CD4-positive, alpha-beta T cell treated with Interleukin-17A for 1 hour (primary cell): ENCODE measurements around the gene SERPING1.

ENCODE experiments used
- DNase-seq: peaks from one replicate; pipeline ENCODE4 v3.0.0-alpha.2; 2020

Gene SERPING1

DNA sequence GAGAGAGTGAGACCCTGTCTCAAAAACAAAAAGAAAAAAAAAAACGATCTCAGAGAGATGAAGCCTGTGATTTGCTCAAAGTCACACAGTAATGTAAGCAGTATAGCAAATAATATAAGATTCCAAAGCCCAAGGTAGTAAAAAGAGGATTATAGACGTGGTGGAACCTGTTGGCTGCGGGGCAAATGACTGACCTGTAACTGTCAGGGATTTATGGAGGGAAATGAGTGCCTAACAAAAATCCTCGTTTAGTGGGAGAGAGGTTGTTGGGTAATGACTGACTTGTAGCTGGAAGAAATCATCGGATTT, 59.4 kb downstream of the SERPING1 start:
- DNase-seq: no peak

DNA sequence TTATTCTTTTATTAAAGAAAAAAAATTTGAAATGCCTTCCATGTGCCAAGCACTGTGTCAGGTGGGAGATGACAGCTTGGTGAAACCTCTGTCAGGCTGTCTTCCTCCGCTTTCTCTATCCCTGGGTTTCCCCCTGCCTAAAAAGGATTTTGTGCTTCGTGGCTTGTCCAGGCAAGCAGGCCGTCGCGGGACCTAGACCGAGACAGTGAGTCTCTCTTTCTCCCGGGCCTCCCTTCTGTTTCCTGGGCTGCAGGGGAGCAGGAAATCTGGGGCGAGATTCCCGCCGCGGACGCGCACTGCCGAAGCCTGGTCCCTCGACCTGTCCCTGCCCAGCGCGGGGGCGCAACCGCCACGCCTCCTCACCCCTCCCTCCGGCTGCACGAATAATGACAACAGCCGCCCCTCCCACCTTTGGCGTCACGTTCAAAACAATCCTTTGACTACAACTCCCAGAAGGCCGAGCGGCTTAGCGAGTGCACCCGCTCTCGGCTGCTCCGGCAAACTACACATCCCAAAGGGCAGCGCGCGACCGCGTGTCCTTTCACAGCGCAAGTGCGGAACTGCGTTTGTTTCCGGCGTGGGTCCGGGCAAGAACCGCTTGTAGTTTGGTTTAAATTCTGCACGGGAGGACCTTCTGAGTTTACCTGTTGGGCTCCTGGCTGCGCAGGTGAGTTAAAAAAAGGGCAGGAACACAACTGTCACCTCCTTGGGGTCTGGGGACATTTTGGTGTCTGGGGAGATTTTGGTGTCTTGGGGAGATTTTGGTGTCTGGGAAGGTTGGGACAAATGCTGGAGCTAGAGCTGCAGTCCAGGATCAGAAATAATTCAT, 59.9 kb downstream of the SERPING1 start, which contains the start of gene CLP1:
Gene CLP1, plus strand, starts transcription at position 569 of the 829 bp plus-strand sequence. CDS start 1,715 bp downstream, outside the sequence.
- DNase-seq: peak; percentile 99

DNA sequence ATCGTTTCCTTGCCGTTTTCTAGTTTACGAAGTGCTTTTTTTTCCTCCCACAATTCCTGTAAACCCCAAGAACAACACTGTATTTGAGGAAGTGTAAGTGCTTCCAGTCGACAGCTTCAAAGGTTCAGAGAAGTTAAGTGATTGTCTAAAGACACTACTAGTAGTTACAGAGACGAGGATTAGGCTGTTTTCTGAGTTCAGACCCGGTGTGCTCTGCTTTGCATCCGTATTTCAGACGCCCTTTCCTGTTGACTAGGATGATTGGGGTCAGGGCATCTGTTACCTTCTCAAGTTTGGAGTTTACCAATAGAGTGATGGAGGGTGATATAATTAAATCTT, 60.5 kb downstream of the SERPING1 start:
- DNase-seq: no peak

DNA sequence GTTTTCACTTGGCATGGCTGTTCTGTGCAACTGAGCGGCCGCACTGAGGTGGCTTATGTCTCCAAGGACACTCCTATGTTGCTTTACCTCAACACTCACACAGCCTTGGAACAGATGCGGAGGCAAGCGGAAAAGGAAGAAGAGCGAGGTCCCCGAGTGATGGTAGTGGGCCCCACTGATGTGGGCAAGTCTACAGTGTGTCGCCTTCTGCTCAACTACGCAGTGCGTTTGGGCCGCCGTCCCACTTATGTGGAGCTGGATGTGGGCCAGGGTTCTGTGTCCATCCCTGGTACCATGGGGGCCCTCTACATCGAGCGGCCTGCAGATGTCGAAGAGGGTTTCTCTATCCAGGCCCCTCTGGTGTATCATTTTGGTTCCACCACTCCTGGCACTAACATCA, 62.2 kb downstream of the SERPING1 start:
- DNase-seq: no peak

DNA sequence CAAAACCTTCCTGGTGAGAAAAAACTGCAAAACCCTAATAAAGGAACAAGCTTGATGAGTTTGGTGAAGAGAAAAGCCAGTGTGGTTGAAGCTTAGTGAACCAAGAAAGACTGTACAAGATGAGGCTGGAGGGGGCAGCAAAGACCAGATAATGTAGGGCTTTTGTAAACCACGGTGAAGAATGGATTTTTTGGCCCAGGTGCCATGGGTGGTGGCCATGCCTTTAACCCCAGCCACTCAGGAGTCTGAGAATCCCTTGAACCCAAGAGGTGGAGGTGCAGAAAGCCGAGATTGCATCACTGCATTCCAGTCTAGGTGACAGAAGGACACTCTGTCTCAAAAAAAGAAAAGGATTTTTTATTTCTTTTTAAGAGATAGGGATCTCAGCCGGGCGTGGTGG, 65.4 kb downstream of the SERPING1 start:
- DNase-seq: no peak

DNA sequence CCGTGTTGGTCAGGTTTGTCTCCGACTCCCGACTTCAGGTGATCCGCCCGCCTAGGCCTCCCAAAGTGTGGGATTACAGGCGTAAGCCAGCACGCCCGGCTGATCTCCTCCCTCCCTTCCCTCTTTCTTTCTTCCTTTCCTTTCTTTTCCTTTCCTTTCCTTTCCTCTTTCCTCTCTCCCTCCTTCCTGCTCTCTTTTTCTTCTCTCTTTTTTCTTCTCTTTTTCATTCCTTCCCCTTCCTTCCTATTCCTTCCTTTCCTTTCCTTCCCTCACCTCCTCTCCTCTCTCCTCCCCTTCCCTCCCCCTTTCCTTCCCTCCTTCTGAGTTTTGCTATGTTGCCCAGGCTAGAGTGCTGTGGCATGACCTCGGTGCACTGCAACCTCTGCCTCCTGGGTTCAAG, 66.5 kb downstream of the SERPING1 start:
- no peak for DNase-seq
